D721Med (cell line): ENCODE measurements around the gene CEACAM3.
A peak's percentile ranks its signal among the peaks of the same experiment; 100 is the strongest.

Source experiments
- DNase-seq: peaks from one replicate; pipeline ENCODE4 v3.0.0; 2011; ENCODE audit warnings: low spot score; ENCODE audit not compliant: insufficient read length
- FAIRE-seq: peaks from 2 replicates; lab custom pipeline; 2011; peaks lifted over from hg19 to GRCh38; lab: Jason Lieb, UNC
- CTCF ChIP-seq: IDR thresholded peaks from 2 replicates; pipeline ENCODE4 v1.5.1; 2012; ENCODE audit warnings: mild to moderate bottlenecking, control low read depth; ENCODE audit not compliant: insufficient read depth; ENCODE audit errors: missing control alignments

Gene CEACAM3

GRCh38 chr19:41815301-41815700 is 18.9 kb downstream of the CEACAM3 start:
- DNase-seq (no peak), FAIRE-seq (no peak)
- TF ChIP-seq CTCF = no peak

DNA sequence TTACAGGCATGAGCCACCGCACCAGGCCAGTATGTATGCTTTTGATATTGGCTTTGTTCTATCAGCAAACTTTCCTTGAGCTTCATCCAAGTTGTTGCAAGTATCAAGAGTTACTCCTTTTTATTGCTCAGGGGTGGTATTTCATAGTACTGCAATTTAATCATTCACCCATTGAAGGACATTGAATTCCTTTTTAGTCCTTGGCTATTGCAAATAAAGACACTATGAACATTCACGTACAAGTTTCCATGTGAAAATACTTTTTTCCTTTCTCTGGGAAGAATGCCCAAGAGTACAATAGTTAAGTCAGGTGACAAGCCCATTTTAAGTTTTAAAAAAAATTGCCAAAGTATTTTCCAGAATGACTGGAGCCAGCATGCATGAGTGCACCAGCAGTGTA is 20.4 kb downstream of the CEACAM3 start:
- FAIRE-seq = no peak
- TF ChIP-seq CTCF = no peak
- no peak for DNase-seq

DNA sequence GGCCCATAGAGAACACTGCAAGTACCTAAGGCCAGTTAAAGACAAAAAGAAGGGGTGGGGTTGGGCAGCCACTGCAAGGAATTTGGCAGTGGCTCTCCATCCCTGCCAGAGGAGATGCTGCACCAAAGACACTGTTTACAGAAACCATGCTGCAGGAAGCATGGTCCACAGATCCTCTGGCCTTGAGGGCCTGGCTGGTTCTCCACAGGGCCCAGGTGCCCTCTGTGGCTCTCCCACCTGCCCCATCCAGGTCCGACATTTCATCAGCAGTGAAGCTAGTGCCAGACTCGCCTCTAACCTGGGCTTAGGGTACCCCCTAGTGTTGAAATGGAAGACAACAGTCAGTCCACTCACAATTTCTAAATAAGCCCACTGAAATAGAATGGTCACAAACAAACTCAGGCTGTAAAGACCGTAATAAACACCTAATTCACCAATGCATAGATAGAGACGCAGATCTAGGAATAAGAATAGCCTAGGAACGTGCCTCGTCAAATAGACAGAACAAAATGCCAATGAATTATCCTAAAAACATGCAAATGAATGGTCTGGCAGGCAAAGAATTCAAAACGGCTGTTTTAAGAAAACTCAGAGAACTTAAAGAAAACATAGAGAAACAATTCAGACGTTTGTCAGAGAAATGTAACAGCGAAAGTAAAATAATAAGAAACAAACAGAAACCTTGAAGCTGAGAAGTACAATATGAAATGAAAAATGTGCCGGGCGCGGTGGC is 24.8 kb downstream of the CEACAM3 start:
- TF ChIP-seq CTCF = peak; percentile 57
- DNase-seq (peak; percentile 50), FAIRE-seq (no peak)

DNA sequence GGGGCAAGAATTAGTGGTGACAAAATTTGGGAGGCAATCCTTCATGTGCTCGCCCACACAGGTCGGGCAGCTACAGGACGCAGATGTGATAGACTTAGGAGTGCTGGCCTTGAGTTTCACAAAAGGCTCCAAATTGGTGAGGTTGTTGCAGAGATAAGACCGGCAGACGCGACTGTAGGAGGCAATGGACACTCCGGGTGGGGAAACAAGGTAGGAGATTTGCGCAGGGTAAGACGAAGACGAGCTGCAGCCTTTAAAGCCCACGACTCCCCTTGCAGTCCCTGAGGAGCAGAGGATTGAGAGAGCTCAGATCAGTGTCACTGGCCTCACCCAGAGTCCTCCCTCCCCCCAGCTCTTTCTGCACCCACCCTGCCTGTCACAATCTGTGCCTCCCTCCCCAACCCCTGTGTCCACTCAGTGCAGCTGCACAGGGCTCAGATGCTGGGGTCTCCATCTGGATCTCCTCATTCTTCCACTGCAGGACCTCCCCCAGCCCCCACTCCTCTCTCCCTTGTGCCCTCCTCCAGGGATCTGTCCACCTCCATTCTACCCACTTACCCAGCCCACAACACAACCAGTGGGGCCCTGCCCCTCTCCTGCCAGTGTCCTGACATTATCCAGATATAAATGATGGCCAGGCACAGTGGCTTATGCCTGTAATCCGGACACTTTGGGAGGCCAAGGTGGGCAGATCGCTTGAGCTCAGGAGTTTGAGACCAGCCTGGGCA is 41.8 kb downstream of the CEACAM3 start:
- no peak for TF ChIP-seq CTCF
- FAIRE-seq = no peak
- DNase-seq = no peak

- DNase-seq = no peak
- FAIRE-seq = no peak
- no peak for TF ChIP-seq CTCF
These were observed 42.8 kb downstream of the CEACAM3 start for GRCh38 chr19:41839211-41839610.

- DNase-seq (no peak), FAIRE-seq (no peak)
- TF ChIP-seq CTCF = no peak
These were observed 47.0 kb downstream of the CEACAM3 start for GRCh38 chr19:41843371-41843770.

- DNase-seq = no peak
- no peak for FAIRE-seq
- no peak for TF ChIP-seq CTCF
These were observed 48.2 kb downstream of the CEACAM3 start, which contains the start of gene LYPD4 for GRCh38 chr19:41844601-41845000. TSS of gene LYPD4 (minus strand) at chr19:41844683. CDS start at chr19:41839285, 5,398 bp downstream.
